Measurements from ENCODE around the gene NRF1.

NRF1 gene

GRCh38 chr7:129707910-129708499 is 96.5 kb downstream of the NRF1 start:
- H3K4me3 ChIP-seq (ENCODE audit: low read depth, low read length) = no peak overlapping the region
- TF ChIP-seq CTCF (IDR thresholded peaks at IDR 0.05; ENCODE audit: low read depth, low read length) = no peak

GRCh38 chr7:129713544-129713943 is 102.0 kb downstream of the NRF1 start:
- TF ChIP-seq CTCF (IDR thresholded peaks at IDR 0.05; ENCODE audit: low read depth, low read length) = no peak
- no peak overlapping the region for H3K4me3 ChIP-seq (ENCODE audit: low read depth, low read length)

- TF ChIP-seq CTCF (IDR thresholded peaks at IDR 0.05; ENCODE audit: low read depth, low read length) = no peak
- H3K4me3 ChIP-seq (ENCODE audit: low read depth, low read length) = no peak overlapping the region
Observed at GRCh38 chr7:129714514-129715063, 103.1 kb downstream of the NRF1 start.

- TF ChIP-seq CTCF (IDR thresholded peaks at IDR 0.05; ENCODE audit: low read depth, low read length) = no peak
- H3K4me3 ChIP-seq (ENCODE audit: low read depth, low read length) = no peak overlapping the region
Observed at GRCh38 chr7:129719980-129720732, 108.6 kb downstream of the NRF1 start.

- no peak for TF ChIP-seq CTCF (IDR thresholded peaks at IDR 0.05; ENCODE audit: low read depth, low read length)
- no peak overlapping the region for H3K4me3 ChIP-seq (ENCODE audit: low read depth, low read length)
Observed at GRCh38 chr7:129721068-129721467, 109.5 kb downstream of the NRF1 start.

GRCh38 chr7:129723679-129724078 is 112.2 kb downstream of the NRF1 start:
- TF ChIP-seq CTCF (IDR thresholded peaks at IDR 0.05; ENCODE audit: low read depth, low read length) = no peak
- H3K4me3 ChIP-seq (ENCODE audit: low read depth, low read length) = no peak overlapping the region

GRCh38 chr7:129724796-129725195 is 113.3 kb downstream of the NRF1 start:
- no peak overlapping the region for H3K4me3 ChIP-seq (ENCODE audit: low read depth, low read length)
- no peak for TF ChIP-seq CTCF (IDR thresholded peaks at IDR 0.05; ENCODE audit: low read depth, low read length)

All from WI38 (cell line).